DMS53 (cell line): ENCODE results near the gene ZNF280C.
A peak's percentile ranks its signal among the peaks of the same experiment; 100 is the strongest.
"Not testable (repeated sequence)": the region's sequence is repeated elsewhere in the genome, so short reads cannot be mapped to it uniquely, and the experiment has no call there.

ENCODE experiments used
- DNase-seq: peaks from one replicate; lab custom pipeline; 2025; lab: John Stamatoyannopoulos, UW

The ZNF280C gene, protein sequence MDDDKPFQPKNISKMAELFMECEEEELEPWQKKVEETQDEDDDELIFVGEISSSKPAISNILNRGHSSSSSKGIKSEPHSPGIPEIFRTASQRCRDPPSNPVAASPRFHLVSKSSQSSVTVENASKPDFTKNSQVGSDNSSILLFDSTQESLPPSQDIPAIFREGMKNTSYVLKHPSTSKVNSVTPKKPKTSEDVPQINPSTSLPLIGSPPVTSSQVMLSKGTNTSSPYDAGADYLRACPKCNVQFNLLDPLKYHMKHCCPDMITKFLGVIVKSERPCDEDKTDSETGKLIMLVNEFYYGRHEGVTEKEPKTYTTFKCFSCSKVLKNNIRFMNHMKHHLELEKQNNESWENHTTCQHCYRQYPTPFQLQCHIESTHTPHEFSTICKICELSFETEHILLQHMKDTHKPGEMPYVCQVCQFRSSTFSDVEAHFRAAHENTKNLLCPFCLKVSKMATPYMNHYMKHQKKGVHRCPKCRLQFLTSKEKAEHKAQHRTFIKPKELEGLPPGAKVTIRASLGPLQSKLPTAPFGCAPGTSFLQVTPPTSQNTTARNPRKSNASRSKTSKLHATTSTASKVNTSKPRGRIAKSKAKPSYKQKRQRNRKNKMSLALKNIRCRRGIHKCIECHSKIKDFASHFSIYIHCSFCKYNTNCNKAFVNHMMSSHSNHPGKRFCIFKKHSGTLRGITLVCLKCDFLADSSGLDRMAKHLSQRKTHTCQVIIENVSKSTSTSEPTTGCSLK

DNA sequence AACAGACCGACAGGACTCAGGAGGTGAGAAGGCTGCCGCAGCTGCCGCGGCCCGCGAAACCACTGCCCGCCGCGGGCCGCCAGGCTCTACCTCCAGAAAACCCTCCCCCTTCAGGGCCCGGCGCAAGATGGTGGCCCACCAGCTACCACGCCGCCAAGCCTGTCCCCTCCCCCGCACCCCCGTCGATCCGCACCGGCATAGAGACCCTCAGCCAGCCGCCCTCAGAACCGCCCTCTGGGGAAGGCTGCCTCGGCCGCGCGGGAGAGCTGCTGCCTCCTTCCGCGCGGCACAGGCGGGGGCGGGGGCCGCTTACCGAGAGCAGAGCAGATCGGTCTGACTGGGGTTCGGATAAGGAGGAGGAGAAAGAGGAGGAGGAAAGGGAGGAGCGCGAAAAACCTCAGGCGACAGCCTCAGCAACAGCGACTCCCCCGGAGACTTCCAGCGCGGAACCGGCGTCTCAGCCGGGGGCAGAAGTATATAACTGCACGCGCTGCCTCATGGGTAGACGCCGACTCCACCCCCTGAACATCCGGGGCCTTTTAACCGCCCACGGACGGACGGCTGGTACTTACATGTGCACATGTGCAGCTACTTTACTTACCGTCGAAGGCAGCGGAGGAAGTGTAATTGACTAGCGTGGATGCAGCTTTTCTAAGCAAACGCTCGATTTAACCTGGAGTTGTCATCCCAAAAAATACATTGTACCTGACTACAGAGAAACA lies at the start of gene ZNF280C:
ZNF280C (minus strand) TSS at position 451 of the 722 bp plus-strand sequence. CDS start 8,450 bp downstream, outside the sequence.
- DNase-seq, result peak; percentile 98

DNA sequence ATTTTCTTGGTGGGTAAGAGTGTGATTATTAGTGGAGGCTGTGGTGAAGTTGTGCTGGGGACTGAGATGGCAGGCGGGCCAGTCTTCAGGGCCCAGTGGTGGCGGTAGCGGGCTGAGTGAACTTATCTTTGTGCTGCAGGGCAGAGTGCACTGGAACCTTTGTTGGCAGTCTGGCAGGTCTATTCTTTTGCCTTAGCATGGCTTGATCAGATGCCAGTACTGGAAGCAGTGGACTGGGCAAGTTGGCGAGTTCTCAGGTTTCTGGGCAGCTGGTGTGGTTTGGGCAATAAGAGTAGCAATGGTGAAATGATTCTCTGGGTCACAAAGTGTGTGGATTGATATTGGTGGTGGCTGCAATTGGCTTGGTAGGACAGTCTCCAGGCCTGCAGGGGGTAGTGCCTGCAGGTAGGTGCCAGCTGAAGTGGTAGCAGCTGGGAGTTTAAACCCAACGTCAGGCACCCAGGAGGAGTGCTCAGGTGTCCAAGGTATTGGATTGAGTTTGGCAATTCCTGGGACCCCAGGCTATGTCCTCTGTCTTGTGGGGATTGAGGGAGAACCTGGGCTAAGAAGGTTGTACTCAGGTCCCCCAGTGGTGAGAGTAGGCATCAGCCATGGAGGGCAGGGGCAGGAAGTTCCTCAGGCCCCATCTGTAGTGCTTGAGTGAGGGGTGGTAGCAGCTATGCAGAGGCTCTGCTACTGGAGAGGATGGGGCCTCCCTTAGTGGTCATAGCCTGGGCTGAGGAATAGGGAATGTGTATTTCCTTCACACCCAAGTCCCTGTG lies 36.1 kb upstream of the ZNF280C start:
- DNase-seq, result peak; percentile 6

DNA sequence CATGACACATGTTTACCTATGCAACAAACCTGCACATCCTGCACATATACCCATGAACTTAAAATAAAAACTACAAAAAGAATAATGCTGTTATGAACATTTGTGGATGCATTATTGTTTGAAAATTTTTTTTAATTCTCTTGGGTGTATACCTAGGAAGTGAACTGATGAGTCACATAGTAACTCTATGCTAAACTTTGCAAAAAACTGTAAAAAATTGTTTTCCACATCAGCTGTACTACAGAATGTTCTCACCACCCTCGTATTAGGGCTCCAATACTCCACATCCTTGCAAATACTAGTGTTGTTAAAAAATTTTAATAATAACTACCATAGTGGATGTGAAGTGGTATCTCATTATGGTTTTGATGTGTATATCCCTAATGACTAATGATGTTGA lies 33.3 kb upstream of the ZNF280C start:
- no peak for DNase-seq

DNA sequence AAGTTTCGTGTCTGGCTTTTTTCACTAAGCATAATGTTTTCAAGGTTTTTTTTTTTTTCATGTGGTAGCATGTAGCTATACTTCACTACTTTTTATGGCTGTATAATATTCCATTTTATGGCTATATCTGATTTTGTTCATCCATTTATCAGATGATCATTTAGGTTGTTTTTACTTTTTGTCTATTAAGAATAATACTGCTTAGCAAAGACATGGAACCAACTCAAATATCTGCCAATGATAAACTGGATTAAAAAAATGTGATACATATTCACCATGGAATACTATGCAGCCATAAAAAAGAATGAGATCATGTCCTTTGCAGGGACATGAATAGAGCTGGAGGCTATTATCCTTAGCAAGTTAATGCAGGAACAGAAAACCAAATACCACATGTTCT lies 32.7 kb upstream of the ZNF280C start:
- DNase-seq, result no peak

DNA sequence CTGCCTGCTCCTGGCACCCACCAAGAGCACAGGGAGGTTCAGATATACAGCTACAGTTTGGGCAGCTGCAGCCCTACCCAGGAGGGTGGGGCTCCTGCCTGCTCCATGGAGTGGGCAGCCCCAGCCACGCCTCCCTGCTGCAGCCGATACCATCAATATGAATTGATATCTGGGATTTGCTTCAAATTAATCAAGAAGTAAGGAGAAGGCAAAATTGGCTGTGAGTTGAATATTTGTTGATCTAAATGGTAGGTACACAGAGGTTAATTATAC lies 31.2 kb upstream of the ZNF280C start:
- no peak for DNase-seq

DNA sequence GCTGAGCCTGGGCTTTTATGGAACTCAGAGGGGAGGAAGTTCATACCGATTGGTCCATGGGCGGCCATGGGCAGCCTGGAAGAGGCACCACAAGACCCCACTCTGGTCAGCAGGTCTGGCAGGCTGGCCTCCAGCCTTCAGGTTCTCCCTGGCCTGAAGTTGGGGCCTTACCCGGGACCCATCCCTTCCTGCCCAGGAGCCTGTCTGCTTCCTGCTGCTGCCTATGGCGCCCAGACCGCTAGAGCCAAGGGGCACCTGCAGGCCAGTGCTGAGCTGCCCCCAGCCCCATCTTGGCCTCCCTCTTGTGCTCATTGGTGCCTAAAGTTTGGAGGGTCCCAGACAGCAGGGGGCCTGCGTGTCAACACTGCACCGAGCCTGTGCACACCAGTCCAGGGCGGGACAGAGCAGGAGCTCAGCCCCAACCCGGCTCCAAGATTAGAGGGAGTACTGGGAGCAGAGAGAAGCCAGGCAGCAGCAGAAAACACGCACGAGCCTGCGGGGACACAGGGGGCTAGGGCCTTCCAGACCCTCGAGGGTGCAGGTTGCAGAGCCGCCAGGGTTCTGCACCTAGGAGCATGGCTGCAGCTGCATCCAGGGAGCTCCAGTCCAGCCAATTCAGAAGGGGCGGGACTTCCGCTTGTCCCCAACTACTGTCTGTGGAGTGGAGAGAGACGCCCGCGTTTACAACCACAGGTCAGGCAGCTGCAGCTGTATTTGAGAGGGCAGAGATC lies 30.7 kb upstream of the ZNF280C start:
- DNase-seq, result peak; percentile 77

DNA sequence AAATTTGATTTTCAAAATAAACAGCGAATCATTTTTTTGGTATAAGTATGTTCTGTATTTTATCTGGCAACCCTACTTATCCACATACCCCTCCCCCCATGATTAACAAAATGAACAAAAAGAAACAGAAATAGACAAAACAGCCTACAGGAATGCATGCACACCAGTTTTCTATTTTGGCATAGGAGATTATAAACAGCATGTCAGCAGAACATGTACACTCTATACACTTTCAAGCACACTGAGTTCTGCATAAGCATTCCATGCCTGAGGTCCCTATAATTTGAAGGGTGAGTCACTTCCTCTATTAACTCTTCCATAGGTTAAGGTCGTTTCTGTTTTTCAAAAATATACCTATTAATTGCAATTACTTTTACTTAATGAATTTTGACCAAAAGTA lies 28.0 kb upstream of the ZNF280C start:
- DNase-seq, result peak; percentile 40

DNA sequence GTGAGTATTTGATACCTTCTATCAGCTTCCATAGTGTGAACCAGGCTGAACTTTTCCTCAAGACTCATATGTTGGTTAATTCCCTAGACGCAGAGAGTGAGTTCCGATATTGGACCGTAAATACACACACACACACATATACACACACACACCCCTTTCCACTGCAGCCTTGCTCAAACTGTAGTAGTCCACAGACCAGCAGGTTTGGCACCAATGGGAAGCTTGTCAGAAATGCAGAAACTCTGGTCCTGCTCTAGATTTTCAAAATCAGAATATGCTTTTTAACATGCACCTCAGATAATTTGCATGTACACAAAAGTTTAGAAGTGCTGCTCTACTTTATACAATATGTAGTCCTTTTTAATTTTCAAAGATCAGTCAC lies 27.6 kb upstream of the ZNF280C start:
- DNase-seq, result no peak

DNA sequence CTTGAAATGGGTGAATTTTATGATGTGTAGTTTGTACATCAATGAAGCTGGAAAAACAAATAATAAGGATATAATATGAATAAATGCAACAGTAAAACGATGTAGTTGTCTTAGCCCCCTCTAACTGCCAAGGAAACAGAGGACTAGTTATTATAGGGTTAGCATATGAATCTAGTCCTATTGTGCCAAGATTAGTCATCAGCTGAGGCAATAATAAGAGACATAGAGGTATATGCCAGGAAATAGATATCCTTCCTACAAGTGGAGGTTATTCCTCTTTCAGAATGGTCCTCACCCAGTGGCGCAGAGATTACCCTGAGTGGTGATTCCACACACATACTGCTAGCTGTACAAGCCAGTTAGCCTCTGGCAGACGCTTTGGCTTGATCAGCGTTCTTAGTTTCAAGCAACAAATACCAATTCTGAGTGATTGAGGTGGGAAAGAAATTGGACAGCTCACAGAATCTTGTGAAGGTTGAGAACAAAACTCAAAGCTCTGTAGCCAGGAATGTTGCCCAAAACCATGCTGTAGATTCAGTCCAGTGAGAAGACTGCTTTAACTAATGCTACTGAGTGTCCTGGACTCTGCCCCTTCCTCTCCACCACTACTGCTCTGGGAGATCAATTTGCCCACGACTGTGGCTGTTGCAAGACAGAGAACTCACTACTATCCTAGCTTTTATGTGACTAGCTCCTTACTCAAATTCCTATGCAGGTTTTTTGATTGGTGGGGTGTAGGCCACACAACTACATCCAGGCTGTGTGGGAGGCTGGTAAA lies 27.0 kb upstream of the ZNF280C start:
- DNase-seq, result no peak

DNA sequence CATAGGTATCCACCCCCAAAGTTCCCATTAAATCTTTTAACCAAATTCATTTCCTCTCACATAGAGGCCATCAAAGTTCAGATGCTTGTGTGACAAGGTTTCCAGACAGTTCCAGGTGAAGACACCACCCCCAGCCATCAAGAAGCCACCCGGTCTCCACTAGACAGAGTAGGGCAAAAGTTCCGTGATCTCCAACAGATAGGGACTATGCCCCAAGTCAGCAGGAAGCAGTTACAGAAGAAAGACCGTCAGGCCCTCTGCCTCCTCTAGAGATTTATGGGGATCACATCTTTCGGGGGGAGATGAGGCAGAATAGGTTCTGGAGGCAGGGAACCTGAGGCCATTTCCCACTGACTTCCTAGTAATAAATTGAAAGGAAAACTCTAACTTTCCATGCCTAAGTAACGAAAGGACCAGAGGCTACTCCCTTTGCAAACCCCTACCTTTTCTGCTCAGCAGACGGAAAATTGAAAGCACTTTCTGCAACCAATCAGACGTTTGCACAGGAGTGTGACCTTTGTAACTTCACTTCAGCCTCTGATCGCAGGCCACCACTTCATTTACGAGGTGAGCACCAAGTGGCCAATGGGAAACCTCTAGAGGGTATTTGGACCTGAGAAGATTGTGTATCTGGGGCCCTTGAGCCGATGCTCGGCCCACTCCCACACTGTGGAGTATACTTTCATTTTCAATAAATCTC lies 18.5 kb upstream of the ZNF280C start:
- no peak for DNase-seq

DNA sequence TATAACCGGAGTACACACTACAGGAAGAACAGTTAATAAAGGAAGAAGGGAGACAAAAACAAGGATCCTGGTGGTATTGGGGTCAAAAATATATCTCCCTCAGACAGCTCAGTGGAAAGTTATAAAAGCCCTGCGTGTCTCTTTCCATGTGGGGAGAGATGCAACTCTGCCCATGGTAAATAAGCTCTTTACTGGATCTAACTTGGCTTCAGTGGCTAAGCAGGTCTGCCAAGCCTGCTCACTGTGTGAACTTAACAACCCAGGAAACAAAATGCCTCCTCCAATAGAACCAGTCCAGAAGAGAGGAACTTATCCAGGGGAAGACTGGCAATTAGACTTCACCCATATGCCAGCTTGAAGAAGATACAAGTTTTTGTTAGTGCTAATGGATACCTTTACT lies 17.0 kb upstream of the ZNF280C start:
- DNase-seq, result no peak

DNA sequence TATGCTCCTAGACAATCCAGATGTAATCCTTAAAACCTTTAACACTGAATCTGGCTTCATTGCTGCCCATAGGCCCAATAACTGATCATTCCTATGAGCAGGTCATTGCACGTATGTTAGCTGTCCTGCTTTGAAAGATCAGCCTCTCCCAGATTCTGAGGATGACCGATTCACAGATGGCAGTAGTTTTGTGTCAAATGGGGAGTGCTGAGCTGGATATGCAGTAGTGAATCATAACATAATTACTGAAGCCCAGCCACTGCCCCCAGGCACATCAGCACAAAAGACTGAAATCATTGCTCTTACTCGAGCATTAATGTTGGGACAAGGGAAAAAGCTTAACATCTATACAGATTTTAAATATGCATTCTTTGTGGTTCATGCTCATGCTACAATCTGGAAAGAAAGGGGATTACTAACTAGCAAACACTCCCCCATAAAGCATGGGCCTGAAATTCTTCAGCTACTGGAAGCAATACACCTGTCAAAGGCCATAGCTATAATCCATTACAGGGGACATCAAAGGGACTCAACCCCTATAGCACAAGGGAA lies 16.4 kb upstream of the ZNF280C start:
- DNase-seq, result no peak

DNA sequence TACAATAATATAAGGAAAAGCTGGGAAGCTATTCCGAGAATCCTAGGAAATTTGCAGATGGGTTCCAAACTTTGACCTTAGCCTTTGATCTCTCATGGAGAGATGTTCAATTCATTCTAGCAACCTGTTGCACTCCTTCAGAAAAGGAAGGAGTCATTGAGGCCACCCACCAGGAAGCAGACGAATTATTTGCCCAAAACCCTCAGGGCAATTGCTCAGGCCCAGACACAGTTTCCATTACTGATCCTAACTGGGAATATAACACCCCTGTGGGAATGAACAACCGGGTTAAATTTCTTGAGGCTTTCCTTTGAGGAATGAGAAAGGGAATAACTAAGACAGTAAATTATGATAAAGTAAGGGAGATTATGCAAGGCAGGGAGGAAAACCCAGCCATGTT lies 13.5 kb upstream of the ZNF280C start:
- DNase-seq, result no peak

DNA sequence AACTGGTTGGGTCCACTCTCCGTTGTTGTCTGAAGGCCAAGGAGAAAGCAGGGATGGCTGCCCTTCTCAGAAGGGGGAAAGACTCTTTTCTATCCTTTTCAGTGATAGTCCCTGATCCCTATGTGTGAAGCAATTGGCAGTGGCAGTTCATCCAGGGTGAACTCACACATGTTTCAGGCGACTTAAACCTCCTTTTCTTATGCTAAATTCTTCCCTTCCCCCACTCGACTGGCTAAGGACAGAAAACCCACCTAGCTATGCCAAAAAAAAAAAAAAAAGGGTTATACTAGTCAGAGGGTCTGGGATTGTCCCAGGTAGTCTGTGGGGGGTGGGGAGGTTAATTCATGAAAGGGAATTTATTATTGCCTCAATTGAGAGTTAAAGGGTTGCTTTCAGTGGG lies 12.2 kb upstream of the ZNF280C start:
- DNase-seq, result no peak

DNA sequence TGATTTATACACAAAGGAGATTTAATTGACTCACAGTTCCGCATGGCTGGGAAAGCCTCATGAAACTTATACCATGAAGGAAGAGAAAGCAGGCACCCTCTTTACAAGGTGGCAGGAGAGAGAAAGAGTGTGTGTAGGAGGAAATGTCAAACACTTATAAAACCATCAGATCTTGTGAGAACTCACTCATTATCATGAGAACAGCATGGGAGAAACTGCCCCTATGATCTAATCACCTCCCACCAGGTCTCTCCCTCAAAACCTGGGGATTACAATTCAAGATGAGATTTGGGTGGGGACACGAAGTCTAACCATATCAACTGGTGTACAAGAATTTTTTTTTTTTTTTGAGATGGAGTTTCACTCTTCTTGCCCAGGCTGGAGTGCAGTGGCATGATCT lies 3.6 kb upstream of the ZNF280C start:
- DNase-seq, result peak; percentile 20

DNA sequence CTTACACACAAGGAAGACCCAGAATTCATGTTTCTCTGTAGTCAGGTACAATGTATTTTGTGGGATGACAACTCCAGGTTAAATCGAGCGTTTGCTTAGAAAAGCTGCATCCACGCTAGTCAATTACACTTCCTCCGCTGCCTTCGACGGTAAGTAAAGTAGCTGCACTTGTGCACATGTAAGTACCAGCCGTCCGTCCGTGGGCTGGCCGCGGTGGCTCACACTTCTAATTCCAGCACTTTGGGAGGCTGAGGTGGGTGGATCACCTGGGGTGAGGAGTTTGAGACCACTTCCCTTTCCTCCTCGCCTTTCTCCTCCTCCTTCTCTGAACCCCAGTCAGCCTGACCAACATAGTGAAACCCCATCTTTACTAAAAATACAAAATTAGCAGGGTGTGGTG lies 692 bp upstream of the ZNF280C start:
- DNase-seq, result not testable (repeated sequence)

DNA sequence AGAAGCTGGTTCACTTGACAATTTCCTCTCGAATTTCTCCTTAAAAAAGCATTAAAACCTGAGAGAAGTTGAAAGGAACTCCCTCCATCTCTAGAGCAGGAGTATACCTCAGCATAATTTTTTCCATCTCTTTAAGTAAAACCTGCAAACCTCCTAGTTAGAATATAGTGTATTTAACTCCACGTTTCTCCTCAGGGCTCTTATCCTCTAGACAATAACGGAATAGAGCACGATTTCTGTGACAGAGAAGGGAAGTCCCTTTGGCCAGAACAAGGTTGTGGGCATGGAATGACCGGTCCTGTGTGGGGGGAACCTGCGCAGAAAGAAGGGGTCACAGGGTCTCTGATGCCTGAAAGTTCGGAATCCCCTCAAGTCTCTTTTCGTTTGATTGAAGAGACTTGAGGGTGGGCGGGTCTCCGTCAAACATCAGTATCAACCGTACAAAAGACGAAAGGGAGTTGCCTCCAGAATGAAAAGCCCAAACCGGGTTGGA lies 697 bp downstream of the ZNF280C start:
- peak; percentile 50 for DNase-seq

DNA sequence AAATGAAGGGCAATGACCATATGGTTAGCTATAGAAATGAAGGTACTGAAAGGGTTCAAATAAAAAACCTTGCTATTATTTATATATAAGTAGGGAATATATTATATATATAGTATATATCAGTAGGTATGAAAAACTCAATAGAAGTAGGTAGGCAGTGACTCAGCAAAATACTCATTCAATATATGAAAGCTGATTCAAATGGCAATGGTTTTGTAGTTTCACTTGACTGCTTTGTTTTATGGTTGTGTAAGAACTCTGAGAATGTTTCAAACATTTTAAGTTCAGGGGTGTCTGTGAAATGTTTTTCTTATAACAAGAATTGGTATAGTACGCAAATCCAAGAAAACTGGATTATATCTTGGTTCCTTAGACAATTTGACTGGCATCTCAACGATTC lies 4.1 kb downstream of the ZNF280C start:
- DNase-seq, result peak; percentile 20

DNA sequence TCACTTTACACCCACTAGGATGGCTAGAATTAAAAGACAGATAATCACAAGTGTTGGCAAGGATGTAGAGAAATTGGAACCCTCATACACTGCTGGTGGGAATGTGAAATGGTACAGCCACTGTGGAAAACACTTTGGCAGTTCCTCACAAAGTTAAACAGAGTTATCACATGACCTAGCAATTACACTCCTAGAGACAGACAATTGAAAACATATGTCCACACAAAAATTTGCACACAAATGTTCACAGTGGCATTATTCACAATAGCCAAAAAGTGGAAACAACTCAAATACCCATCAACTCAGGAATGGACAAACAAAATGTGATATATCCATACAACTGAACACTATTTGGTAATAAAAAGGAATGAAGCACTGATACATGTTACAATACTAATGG lies 5.7 kb downstream of the ZNF280C start:
- no peak for DNase-seq

DNA sequence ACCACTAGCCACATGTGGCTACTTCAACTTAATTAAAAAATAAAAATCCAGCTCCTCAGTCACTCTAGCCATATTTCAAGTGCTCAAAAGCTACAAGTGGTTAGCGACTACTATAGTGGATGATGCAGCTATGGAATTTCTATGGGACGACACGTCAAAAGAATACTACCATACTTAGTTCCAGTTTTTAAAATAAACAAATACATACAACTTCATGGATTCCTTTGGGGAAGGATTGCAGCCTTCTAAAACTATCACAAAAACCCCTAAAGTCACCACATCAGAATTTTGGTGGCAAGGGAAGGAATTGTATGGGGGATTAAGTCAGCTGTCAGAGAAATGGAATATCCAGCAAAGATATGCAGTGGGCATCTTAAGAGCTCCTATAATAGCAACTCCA lies 6.5 kb downstream of the ZNF280C start:
- no peak for DNase-seq
